T-helper 2 cell treated with Interferon-gamma antibody and Interleukin-4, amounts not matched to agents 5 μg/mL and 100 μg/mL, for 36 hours (primary cell): ENCODE data around the gene B4GALNT4.

Experiments
- DNase-seq: peaks from one replicate; pipeline ENCODE4 v3.0.0; 2021; ENCODE audit warnings: low spot score
- H3K27ac Mint-ChIP-seq: one replicate; pipeline ENCODE4 v1.8.0; 2021; ENCODE audit warnings: mild to moderate bottlenecking, mixed read lengths
- H3K27me3 Mint-ChIP-seq: one replicate; pipeline ENCODE4 v1.8.0; 2021; ENCODE audit warnings: low read depth, mixed read lengths
- H3K36me3 Mint-ChIP-seq: one replicate; pipeline ENCODE4 v1.8.0; 2021; ENCODE audit warnings: low read depth, mixed read lengths
- H3K4me1 Mint-ChIP-seq: one replicate; pipeline ENCODE4 v1.8.0; 2021; ENCODE audit warnings: low read depth, mixed read lengths
- H3K4me3 Mint-ChIP-seq: one replicate; pipeline ENCODE4 v1.8.0; 2022; ENCODE audit warnings: mild to moderate bottlenecking, moderate library complexity, mixed read lengths
- H3K9me3 Mint-ChIP-seq: one replicate; pipeline ENCODE4 v1.8.0; 2021; ENCODE audit warnings: mixed read lengths

B4GALNT4 gene

DNA sequence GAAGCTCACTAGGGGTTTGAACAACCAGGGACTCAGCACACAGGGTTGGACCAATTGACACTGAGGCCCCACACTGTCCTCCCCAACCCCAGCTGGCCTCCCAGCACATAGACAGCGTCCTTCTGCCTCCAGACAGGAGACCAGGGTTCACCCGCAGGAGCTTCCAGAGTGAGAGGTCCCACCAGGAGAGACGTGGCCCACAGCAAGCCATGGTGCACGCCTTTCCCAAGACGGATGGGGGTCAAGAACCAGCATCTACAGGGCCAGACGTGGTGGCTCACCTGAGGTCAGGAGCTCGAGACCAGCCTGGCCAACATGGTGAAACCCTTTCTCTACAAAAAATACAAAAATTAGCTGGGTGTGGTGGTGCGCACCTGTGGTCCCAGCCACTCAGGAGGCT, 57.6 kb downstream of the B4GALNT4 start:
- no peak for DNase-seq
- Mint-ChIP-seq H3K4me1 (no peaks in the 10 kb centered on the region), H3K27me3 (no peaks in the 10 kb centered on the region), H3K4me3 (no peak overlapping the region), H3K27ac (no peak overlapping the region), H3K9me3 (no peaks in the 10 kb centered on the region), H3K36me3 (peaks cover 22% of the 10 kb centered on the region)

DNA sequence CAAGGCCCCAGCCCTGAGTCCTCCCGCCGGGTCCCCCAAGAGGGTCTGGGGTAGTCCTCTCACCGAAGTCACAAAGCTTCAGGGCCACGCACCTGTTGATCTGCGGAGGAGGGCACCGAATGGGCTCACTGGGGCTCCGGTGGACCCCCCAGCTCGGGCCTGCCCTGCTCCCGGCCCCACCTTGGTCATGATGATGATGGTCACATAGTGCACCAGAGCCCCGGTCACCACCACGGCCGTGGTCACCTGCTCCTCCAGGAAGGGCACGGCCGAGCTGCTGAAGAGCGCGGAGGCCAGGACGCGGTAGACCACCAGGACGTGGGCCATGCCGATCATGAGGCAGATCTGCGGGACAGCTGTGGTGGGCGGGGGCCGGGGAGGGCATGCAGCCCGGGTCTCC, 59.0 kb downstream of the B4GALNT4 start:
- peaks cover 17% of the 10 kb centered on the region for H3K36me3 Mint-ChIP-seq
- no peak overlapping the region for H3K27ac Mint-ChIP-seq
- no peaks in the 10 kb centered on the region for H3K27me3 Mint-ChIP-seq
- no peak overlapping the region for H3K4me3 Mint-ChIP-seq
- DNase-seq, result no peak
- H3K9me3 Mint-ChIP-seq, result no peaks in the 10 kb centered on the region
- no peaks in the 10 kb centered on the region for H3K4me1 Mint-ChIP-seq

DNA sequence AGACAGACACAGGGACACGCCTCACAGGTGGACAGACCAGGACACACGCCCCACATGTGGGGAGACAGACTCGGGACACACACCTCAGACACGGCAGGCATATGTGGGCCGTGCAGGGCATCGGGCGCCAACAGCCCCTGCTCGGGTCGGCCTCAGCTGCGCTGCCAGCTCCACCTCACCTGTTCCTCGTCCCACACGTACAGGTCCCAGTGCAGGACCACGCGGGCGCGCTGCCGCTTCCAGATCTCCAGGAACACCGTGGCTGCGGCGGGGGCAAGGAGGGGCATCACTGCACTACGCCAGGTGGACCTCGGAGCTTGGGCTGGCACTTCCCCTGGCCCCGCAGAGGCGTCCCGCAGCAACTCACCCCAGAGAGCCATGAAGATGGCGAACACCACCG, 60.1 kb downstream of the B4GALNT4 start:
- no peaks in the 10 kb centered on the region for H3K4me1 Mint-ChIP-seq
- no peak overlapping the region for H3K27ac Mint-ChIP-seq

DNA sequence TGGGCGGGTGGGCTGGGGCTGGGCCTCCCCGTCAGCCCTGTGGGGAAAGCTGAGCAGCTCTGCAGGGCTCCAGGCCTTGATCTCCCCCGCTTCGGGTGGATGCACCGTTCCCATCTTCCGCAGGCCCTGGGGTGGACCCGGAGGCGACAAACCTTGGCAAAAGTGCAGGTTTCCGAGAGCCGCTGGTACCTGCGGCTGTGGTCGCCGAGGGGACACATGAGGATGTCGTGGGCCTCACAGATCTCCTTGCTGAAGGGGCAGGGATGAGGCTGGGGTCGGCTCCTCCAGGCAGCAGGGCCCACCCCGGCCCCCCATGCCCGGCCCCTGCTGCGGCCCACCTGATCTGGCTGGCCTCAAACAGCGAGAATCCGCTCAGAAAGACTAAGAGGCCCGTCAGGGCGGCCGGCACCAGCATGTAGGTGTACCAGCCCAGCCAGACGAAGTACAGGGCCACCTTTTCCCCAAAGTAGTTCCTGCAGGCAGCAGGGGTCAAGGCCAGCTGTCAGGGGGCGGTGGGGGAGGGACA, 60.7 kb downstream of the B4GALNT4 start:
- no peak overlapping the region for H3K27ac Mint-ChIP-seq
- H3K4me3 Mint-ChIP-seq, result no peak overlapping the region
- H3K4me1 Mint-ChIP-seq, result no peaks in the 10 kb centered on the region

More for the DNA sequence above, 60.1 kb downstream of the B4GALNT4 start:
- Mint-ChIP-seq H3K27me3 (no peaks in the 10 kb centered on the region), H3K9me3 (no peaks in the 10 kb centered on the region), H3K4me3 (no peak overlapping the region), H3K36me3 (peaks cover 15% of the 10 kb centered on the region)
- no peak for DNase-seq

More for the DNA sequence above, 60.7 kb downstream of the B4GALNT4 start:
- peaks cover 11% of the 10 kb centered on the region for H3K36me3 Mint-ChIP-seq
- DNase-seq, result no peak
- H3K27me3 Mint-ChIP-seq, result no peaks in the 10 kb centered on the region
- no peaks in the 10 kb centered on the region for H3K9me3 Mint-ChIP-seq
